Measurements from ENCODE around the gene SLC2A4RG. TPM values are rescaled to one million over a fixed set of nuclear protein-coding genes. Genes with fewer than 3 reads are reported as not detected.

SLC2A4RG gene
- total and polyA plus RNA-seq, 4 donors, result 18.8 to 121 (median 61.3) TPM

DNA sequence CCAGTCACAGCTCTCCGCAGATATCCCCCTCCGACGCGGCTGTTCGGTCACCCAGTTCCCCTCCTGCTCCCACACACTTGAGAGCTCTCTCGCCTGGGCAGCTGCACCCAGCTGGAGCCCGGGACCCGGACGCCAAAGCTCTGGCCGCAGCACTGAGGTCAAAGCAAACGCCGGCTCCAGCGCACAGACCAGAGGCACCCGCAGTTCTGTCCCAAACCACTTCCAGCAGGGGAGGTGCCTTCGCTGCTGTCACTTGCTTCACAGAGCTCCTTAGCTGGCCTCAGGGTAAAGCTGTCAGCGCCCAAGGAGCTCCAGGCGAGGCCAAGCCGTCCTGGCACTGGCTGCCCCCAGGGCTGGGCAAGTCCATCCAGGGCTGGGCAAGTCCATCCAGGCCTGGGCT lies 27.9 kb downstream of the SLC2A4RG start:
- DNase-seq (no peak), ATAC-seq (ENCODE audit: insufficient read depth, low FRiP score) (no peak)
- TF ChIP-seq, protein P1, sequence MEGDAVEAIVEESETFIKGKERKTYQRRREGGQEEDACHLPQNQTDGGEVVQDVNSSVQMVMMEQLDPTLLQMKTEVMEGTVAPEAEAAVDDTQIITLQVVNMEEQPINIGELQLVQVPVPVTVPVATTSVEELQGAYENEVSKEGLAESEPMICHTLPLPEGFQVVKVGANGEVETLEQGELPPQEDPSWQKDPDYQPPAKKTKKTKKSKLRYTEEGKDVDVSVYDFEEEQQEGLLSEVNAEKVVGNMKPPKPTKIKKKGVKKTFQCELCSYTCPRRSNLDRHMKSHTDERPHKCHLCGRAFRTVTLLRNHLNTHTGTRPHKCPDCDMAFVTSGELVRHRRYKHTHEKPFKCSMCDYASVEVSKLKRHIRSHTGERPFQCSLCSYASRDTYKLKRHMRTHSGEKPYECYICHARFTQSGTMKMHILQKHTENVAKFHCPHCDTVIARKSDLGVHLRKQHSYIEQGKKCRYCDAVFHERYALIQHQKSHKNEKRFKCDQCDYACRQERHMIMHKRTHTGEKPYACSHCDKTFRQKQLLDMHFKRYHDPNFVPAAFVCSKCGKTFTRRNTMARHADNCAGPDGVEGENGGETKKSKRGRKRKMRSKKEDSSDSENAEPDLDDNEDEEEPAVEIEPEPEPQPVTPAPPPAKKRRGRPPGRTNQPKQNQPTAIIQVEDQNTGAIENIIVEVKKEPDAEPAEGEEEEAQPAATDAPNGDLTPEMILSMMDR (IDR thresholded peaks at IDR 0.05; ENCODE audit: control extremely low read depth, extremely low read depth), result no peak
- Histone ChIP-seq H3K27me3 (ENCODE audit: control insufficient read depth in 3 of 3, insufficient read depth in 3 of 3, low read length in 2 of 3) (no peaks in the 10 kb centered on the region), H3K4me3 (no peak overlapping the region), H3K27ac (ENCODE audit: low read depth in 1 of 2, low read length in 1 of 2) (no peak overlapping the region), H3K36me3 (ENCODE audit: control insufficient read depth in 4 of 4, insufficient read depth in 4 of 4, low read length in 4 of 4) (peaks cover 0 to 18% (median 5%) of the 10 kb centered on the region in 4 donors), H3K9ac (ENCODE audit: insufficient read depth in 1 of 2, low read length in 2 of 2) (no peak overlapping the region), H3K4me1 (ENCODE audit: control insufficient read depth in 5 of 5, insufficient read depth in 5 of 5, low read length in 5 of 5) (no peaks in the 10 kb centered on the region), H3K9me3 (ENCODE audit: control insufficient read depth in 4 of 4, insufficient read depth in 3 of 4, low read length in 3 of 4) (no peaks in the 10 kb centered on the region)
- WGBS, 2 donors, result 81 to 86% methylated on average over 18 of the region's 18 CpGs

DNA sequence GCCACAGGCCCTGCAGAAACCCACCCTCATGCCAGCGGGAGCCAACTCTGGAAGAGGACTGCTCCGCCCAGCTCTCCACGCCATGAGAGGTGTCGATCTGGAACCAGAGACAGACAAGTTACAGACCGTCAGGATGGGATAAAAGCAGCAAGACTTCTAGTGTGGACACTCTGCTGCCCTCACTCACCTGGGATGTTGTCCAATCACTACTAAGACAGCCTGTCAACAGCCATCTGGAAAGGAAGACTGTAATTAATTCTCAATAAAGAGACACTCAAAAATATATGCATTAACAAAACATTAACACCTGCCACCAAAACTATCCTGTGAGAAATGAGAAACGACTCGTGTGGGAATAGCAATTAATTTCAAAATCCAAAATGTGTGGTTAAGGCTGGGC lies 28.3 kb downstream of the SLC2A4RG start:
- no peak for DNase-seq
- Histone ChIP-seq H3K9ac (ENCODE audit: insufficient read depth in 1 of 2, low read length in 2 of 2) (no peak overlapping the region), H3K4me3 (no peak overlapping the region), H3K27ac (ENCODE audit: low read depth in 1 of 2, low read length in 1 of 2) (no peak overlapping the region), H3K36me3 (ENCODE audit: control insufficient read depth in 4 of 4, insufficient read depth in 4 of 4, low read length in 4 of 4) (peaks cover 0 to 18% (median 5%) of the 10 kb centered on the region in 4 donors), H3K4me1 (ENCODE audit: control insufficient read depth in 5 of 5, insufficient read depth in 5 of 5, low read length in 5 of 5) (peaks cover 0 to 2% (median 0%) of the 10 kb centered on the region in 5 donors), H3K9me3 (ENCODE audit: control insufficient read depth in 4 of 4, insufficient read depth in 3 of 4, low read length in 3 of 4) (no peaks in the 10 kb centered on the region), H3K27me3 (ENCODE audit: control insufficient read depth in 3 of 3, insufficient read depth in 3 of 3, low read length in 2 of 3) (no peaks in the 10 kb centered on the region)
- ATAC-seq (ENCODE audit: insufficient read depth, low FRiP score), result no peak
- 87% methylated on average over 7 of the region's 7 CpGs for WGBS, 2 donors
- TF ChIP-seq, protein P1 (IDR thresholded peaks at IDR 0.05; ENCODE audit: control extremely low read depth, extremely low read depth), result no peak

DNA sequence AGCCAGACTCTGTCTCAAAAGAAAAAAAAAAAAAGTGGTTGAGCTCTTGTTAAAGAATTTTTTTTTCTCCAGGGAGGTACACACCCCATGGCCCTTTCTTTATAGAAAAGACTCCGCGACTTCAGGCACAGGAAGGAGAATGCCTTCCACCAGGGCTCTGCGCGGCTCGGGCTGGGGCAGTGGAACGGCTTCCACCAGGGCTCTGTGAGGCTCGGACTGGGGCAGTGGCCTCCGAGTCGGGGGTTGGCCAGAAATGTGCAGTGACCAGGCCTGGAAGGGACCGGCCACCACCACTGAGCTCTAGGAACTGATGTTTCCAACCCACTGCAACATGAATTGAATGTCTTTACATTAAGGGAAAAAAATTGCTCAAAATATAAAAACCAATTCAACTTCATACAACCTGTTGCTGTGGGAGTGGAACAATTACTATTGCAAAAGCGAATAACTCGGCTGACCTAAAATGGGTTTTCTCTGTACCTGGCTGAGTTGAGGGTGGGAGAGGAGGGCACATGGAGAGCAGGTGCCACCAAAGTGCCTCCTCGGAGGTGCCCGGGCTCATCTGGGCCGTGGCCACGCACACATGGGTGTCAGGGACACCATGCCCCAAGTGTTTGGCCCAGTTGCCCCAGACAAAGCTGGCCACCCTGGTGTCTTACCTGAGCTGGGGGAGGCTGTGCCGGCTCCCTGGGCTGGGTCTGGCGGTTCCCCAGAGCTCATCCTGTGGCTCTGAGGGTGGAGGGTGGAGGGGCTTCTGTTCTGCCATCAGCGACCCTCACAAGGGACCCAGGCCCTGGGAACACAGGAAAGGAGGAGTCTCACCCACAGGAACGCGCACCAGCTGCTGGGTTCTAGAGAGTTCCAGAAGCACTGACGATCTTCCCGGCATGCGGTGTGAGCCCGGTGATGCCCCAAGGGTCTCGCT lies 29.3 kb downstream of the SLC2A4RG start:
- no peak overlapping the region for H3K4me3 ChIP-seq
- TF ChIP-seq, protein P1 (IDR thresholded peaks at IDR 0.05; ENCODE audit: control extremely low read depth, extremely low read depth), result no peak
- 94 to 95% methylated on average over 26 of the region's 26 CpGs for WGBS, 2 donors
- H3K27me3 ChIP-seq (ENCODE audit: control insufficient read depth in 3 of 3, insufficient read depth in 3 of 3, low read length in 2 of 3), result no peaks in the 10 kb centered on the region
- no peak for ATAC-seq (ENCODE audit: insufficient read depth, low FRiP score)
- H3K36me3 ChIP-seq (ENCODE audit: control insufficient read depth in 4 of 4, insufficient read depth in 4 of 4, low read length in 4 of 4), result peaks cover 0 to 18% (median 5%) of the 10 kb centered on the region in 4 donors
- H3K9me3 ChIP-seq (ENCODE audit: control insufficient read depth in 4 of 4, insufficient read depth in 3 of 4, low read length in 3 of 4), result no peaks in the 10 kb centered on the region
- H3K9ac ChIP-seq (ENCODE audit: insufficient read depth in 1 of 2, low read length in 2 of 2), result no peak overlapping the region
- no peak overlapping the region for H3K27ac ChIP-seq (ENCODE audit: low read depth in 1 of 2, low read length in 1 of 2)
- peaks cover 0 to 5% (median 0%) of the 10 kb centered on the region in 5 donors for H3K4me1 ChIP-seq (ENCODE audit: control insufficient read depth in 5 of 5, insufficient read depth in 5 of 5, low read length in 5 of 5)
- no peak for DNase-seq
